DND-41 (cell line): ENCODE data around the gene OSBP2.

Source experiments
- ATAC-seq: fragments of 200-7000 bp; cut with Tn5 transposase; 3 replicates; pipeline ENCODE4 v1.9.1; 2021; ENCODE audit warnings: low read depth; ENCODE audit not compliant: insufficient read depth
- DNase-seq: peaks from one replicate; pipeline ENCODE4 v3.0.0-alpha.2; 2020
- H2AFZ ChIP-seq: 2 replicates; pipeline ENCODE4 v1.6.0; 2012; ENCODE audit warnings: low read depth, low read length
- H3K27ac ChIP-seq: 2 replicates; pipeline ENCODE4 v1.5.1; 2012; ENCODE audit warnings: low read length, inconsistent platforms
- H3K27me3 ChIP-seq: fragments of 200-600 bp; sonication (generic); 2 replicates; pipeline ENCODE4 v1.6.0; 2012; ENCODE audit warnings: low read length, mild to moderate bottlenecking, inconsistent platforms; ENCODE audit not compliant: insufficient read depth, poor library complexity
- H3K36me3 ChIP-seq: 2 replicates; pipeline ENCODE4 v1.5.1; 2012; ENCODE audit warnings: low read length, inconsistent platforms; ENCODE audit not compliant: insufficient read depth
- H3K4me1 ChIP-seq: 2 replicates; pipeline ENCODE4 v1.5.1; 2012; ENCODE audit warnings: mild to moderate bottlenecking, low read length; ENCODE audit not compliant: insufficient read depth
- H3K4me2 ChIP-seq: 2 replicates; pipeline ENCODE4 v1.6.0; 2012; ENCODE audit warnings: mild to moderate bottlenecking, moderate library complexity, low read length, inconsistent platforms; ENCODE audit not compliant: insufficient read depth
- H3K4me3 ChIP-seq, 2 experiments: fragments of 200-600 bp in 1 of 2; shearing (Covaris generic) in 1 of 2; 2 replicates each; pipeline ENCODE4 v1.5.1; 2012 to 2016; ENCODE audit warnings: inconsistent platforms in 2 of 2, low read length in 2 of 2, mild to moderate bottlenecking in 2 of 2, low read depth in 1 of 2, moderate library complexity in 1 of 2
- H3K79me2 ChIP-seq: 2 replicates; pipeline ENCODE4 v1.6.0; 2012; ENCODE audit warnings: low read length, inconsistent platforms; ENCODE audit not compliant: insufficient read depth
- H3K9ac ChIP-seq: 2 replicates; pipeline ENCODE4 v1.6.0; 2012; ENCODE audit warnings: low read depth, mild to moderate bottlenecking, inconsistent platforms, low read length, moderate library complexity
- H3K9me3 ChIP-seq: 2 replicates; pipeline ENCODE4 v1.5.1; 2012; ENCODE audit warnings: low read length, moderate library complexity, mild to moderate bottlenecking, inconsistent platforms; ENCODE audit not compliant: insufficient read depth, severe bottlenecking
- H4K20me1 ChIP-seq: 2 replicates; pipeline ENCODE4 v1.6.0; 2012; ENCODE audit warnings: low read length; ENCODE audit not compliant: insufficient read depth
- CTCF ChIP-seq: IDR thresholded peaks from 2 replicates; pipeline ENCODE4 v1.5.1; 2012; ENCODE audit warnings: borderline replicate concordance, low read length, moderate library complexity, mild to moderate bottlenecking; ENCODE audit not compliant: poor library complexity, severe bottlenecking; ENCODE audit errors: extremely low read depth
- EZH2 ChIP-seq: IDR thresholded peaks from 3 replicates; pipeline ENCODE4 v1.6.1; 2012; ENCODE audit warnings: borderline replicate concordance, low read depth, mild to moderate bottlenecking, moderate library complexity, low read length, inconsistent platforms; ENCODE audit not compliant: severe bottlenecking

OSBP2 gene

GRCh38 chr22:30945653-30946052, 251.0 kb downstream of the OSBP2 start:
- peaks cover 91% of the 10 kb centered on the region for H3K36me3 ChIP-seq
- DNase-seq (no peak), ATAC-seq (no peak)
- H3K9me3 ChIP-seq = no peaks in the 10 kb centered on the region
- H3K4me2 ChIP-seq = no peak overlapping the region
- TF ChIP-seq EZH2 (no peak), CTCF (no peak)
- no peak overlapping the region for H3K4me3 ChIP-seq
- no peaks in the 10 kb centered on the region for H3K79me2 ChIP-seq
- H3K4me1 ChIP-seq = no peaks in the 10 kb centered on the region
- H3K27me3 ChIP-seq = no peaks in the 10 kb centered on the region
- no peaks in the 10 kb centered on the region; the same call in 1 of the 2 replicates for H4K20me1 ChIP-seq
- H3K27ac ChIP-seq = no peak overlapping the region
- no peak overlapping the region for H3K9ac ChIP-seq
- no peak overlapping the region for H2AFZ ChIP-seq

- H3K4me1 ChIP-seq = no peaks in the 10 kb centered on the region
- H3K36me3 ChIP-seq = peaks cover 91% of the 10 kb centered on the region
- H4K20me1 ChIP-seq = 0 out of 2 replicates have a peak, but pooled peaks cover 2% of the 10 kb centered on the region
- H3K9ac ChIP-seq = no peak overlapping the region
- no peaks in the 10 kb centered on the region for H3K79me2 ChIP-seq
- no peak for DNase-seq
- no peak overlapping the region for H3K4me2 ChIP-seq
- H3K27me3 ChIP-seq = no peaks in the 10 kb centered on the region
- H3K9me3 ChIP-seq = no peaks in the 10 kb centered on the region
- ATAC-seq = no peak
- TF ChIP-seq CTCF (no peak), EZH2 (no peak)
- H3K4me3 ChIP-seq = no peak overlapping the region
- H3K27ac ChIP-seq = no peak overlapping the region
- no peak overlapping the region for H2AFZ ChIP-seq
Observed at GRCh38 chr22:30946354-30946753, 251.7 kb downstream of the OSBP2 start.

DNA sequence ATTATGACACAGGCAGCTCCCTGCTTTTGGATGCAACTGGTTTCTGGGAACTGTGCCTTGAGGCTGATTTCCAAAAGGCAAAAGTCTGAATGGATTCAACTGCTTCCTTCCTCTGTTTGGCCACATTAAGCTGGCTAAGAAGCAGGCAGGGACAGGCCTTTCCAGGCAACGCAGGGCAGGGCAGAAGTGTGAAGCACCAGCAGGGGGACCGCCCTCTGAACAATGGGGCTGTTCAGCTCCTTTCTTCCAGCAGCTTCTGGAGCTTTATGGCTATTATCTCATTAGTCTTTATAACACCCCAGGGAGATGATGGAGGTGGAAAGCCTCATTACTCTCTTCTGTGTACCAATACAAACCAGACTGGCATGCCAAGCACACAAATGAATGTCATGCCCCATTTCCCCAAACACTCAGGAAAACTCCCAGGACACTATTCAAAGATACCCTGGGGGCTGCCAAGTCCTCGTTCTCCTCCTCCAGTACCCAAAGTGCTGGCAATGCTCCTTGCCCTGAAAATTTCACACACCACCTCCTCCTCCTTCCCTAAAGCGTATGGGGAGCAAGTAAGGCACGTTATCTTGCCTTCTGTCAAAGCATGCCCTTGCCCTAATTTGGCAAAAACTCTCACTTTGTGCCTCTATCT, 252.6 kb downstream of the OSBP2 start:
- ATAC-seq = no peak
- no peaks in the 10 kb centered on the region for H3K9me3 ChIP-seq
- H4K20me1 ChIP-seq = 0 out of 2 replicates have a peak, but pooled peaks cover 2% of the 10 kb centered on the region
- H3K4me2 ChIP-seq = no peak overlapping the region
- H3K36me3 ChIP-seq = peaks cover 83% of the 10 kb centered on the region
- no peak overlapping the region for H2AFZ ChIP-seq
- H3K27me3 ChIP-seq = no peaks in the 10 kb centered on the region
- H3K79me2 ChIP-seq = no peaks in the 10 kb centered on the region
- no peak overlapping the region for H3K9ac ChIP-seq
- no peaks in the 10 kb centered on the region for H3K4me1 ChIP-seq
- no peak for DNase-seq
- no peak overlapping the region for H3K4me3 ChIP-seq
- no peak for TF ChIP-seq CTCF
- TF ChIP-seq EZH2 = no peak
- no peak overlapping the region for H3K27ac ChIP-seq
